NCI-H446 (cell line): ENCODE measurements around the gene CAMKMT.

Experiments
- DNase-seq, 2 experiments: peaks; one replicate each; lab custom pipeline; 2025; lab: John Stamatoyannopoulos, UW

Gene CAMKMT

GRCh38 chr2:44801841-44802776 lies 440.4 kb downstream of the CAMKMT start:
- no peak for DNase-seq

GRCh38 chr2:44802777-44803424 lies 441.2 kb downstream of the CAMKMT start:
- DNase-seq, result no peak

- no peak for DNase-seq
These were observed 442.9 kb downstream of the CAMKMT start for GRCh38 chr2:44804406-44805265.

GRCh38 chr2:44805401-44806235 lies 443.9 kb downstream of the CAMKMT start:
- no peak for DNase-seq

DNA sequence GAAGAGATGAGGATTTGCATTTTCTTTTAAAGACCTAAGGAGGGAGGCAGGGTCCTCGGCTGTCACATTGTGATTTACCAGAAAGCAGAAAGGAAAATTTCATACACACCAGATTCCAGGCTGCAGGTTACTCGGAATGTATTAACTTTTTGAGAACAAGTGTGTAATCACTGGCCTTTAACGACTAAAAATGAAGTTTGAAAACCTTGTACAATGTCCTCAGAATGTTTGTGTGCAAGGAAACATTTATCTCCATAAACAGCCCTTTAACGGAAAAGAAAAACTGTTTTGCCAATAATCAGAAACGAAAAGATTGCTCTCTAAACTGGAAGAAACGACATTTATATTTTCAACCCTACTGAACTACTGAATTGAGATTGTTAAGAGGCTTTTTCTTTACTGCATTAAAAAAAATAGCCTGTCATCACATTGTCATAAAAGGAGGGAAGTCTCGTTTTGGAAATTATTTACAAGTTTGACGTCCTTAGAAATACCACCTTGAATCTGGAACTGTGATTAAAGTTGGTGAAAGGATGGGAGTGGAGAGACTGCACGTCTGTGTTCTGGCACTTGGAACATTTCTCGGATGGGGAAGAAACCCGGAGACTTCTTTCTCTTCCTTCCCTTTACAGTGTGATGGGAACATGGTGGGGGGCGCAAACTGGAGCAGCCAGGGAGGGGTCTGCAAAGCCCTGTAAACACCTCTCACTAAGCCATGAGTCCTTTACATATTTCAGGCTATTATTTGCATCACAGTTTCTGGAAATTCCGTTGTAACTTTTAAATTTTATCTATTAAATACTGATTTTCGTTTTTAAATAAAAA lies 445.7 kb downstream of the CAMKMT start:
- no peak for DNase-seq

DNA sequence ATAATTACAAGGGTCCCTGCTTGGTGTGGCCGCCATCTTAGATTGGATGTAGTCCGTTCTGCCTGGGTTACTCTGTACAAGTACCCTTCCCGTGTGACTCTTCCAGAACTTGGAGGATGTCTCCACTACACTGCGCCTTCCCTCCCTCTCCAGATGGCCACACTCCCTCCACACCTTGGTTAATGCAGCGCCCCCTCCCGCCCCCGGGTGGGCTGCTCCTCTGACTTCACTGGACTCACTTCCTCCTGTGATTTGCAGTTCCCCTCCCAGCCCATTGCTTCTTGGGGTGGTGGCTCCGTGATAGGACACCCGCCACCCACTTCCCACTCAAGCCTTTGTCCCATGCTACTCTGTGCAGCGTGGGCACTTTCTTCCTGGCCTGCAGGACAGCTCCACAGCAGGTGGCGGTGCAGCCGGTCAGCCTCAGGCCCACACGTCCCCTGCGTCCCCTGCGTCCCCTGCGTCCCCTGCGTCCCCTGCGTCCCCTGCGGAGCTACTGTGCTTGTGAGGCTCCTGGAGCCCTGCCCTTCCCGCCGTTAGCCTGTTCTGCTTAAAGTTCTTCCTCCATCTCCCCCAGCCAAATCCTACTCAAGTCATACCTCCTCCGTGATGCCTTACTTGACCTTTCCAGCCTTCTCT lies 449.3 kb downstream of the CAMKMT start:
- DNase-seq, result no peak

- DNase-seq, result no peak
These were observed 451.4 kb downstream of the CAMKMT start for GRCh38 chr2:44813165-44813564.

- DNase-seq, result no peak
These were observed 451.9 kb downstream of the CAMKMT start for GRCh38 chr2:44813658-44814057.

- DNase-seq, result no peak
These were observed 455.5 kb downstream of the CAMKMT start for GRCh38 chr2:44817256-44817655.

DNA sequence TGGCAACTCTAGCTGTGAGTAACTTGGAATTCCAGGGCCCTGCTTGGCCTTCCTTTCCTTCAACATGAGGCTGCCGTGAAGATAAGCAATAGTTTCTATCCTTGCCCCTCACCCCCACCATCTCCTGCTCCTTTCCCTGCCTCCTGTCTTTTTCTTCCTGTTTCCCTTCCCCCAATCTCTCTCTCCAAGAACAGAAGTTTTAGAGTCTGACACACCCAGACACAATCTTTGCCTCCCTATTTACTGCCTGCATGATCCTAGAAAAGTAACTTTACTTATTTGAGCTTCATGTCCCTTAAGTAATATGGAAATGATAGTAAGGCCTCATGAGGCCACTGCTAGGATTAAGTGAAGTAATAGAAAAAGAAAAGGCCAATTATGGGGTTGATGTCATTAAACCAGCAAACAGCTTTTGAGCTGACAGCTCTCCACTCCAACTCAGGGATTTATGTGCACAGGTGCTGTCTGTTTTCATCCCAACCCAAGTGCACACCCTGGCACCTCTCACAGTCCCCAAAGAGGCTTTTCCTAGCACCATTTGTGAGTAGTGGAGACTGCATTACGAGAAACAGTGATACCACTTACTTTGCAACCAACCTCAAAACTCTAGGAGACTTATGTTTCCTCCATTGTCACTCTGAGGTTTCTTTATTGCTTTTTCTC lies 456.1 kb downstream of the CAMKMT start:
- DNase-seq, result no peak

DNA sequence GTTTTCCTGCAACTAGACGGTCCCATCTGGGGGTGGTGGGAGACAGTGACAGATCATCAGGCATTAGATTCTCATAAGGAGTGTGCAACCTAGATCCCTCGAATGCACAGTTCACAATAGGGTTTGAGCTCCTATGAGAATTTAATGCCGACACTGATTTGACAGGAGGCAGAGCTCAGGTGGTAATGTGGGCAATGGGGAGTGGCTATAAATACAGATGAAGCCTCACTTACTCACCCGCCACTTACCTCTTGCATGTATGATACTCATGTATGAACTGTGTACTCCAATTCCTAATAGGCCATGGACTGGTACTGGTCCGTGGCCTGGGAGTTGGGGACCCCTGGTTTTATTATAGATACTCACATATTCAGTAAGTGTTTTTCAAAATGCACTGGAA lies 457.3 kb downstream of the CAMKMT start:
- DNase-seq, result no peak

- no peak for DNase-seq
These were observed 459.8 kb downstream of the CAMKMT start for GRCh38 chr2:44821500-44821899.

DNA sequence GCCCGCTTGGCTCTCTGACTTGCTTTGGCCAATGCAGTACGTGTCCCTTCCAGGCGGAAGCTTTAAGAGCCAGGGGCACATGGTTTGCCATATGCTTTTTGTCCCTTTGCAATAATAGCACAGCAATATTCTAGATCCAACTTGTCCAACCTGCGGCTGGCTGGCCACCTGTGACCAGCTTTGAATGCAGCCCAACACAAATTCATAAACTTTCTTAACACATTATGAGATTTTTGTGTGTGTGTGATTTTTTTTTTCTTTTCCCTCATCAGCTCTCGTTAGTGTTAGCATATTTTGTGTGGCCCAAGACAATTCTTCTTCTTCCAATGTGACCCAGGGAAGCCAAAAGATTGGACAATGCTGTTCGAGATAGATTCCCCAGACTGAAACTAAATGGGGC lies 460.4 kb downstream of the CAMKMT start:
- DNase-seq, result no peak
